MM.1S (cell line): ENCODE measurements around the gene RFX6.

Source experiments
- EZH2phosphoT487 ChIP-seq: fragments of 300-600 bp; sonication (generic); IDR thresholded peaks from 2 replicates; pipeline ENCODE4 v1.6.1; 2018; ENCODE audit warnings: antibody characterized with exemption, low read length
- TF ChIP-seq, protein P1 (sequence below): fragments of 300-600 bp; sonication (generic); IDR thresholded peaks from 2 replicates; pipeline ENCODE4 v1.5.1; 2016; ENCODE audit warnings: antibody characterized with exemption, low read length, mixed read lengths

DNA sequence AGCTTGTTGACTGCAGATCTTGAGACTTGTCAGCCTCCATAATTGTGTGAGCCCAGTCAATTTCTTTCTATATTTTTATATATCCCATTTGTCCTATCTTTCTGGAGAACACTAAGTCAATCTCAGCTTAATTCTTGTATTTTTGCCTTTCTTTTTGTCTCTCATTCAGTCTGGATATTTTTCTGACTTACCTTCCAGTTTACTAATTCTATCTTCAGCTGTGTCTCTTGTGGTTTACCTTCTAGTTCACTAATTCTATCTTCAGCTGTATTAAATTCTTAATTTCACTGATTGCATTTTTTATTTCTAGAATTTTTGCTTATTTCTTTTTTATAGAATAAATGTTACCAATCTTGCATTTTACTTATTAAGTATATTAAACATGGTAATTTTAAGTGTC is 17.8 kb upstream of the RFX6 start:
- TF ChIP-seq, protein P1, sequence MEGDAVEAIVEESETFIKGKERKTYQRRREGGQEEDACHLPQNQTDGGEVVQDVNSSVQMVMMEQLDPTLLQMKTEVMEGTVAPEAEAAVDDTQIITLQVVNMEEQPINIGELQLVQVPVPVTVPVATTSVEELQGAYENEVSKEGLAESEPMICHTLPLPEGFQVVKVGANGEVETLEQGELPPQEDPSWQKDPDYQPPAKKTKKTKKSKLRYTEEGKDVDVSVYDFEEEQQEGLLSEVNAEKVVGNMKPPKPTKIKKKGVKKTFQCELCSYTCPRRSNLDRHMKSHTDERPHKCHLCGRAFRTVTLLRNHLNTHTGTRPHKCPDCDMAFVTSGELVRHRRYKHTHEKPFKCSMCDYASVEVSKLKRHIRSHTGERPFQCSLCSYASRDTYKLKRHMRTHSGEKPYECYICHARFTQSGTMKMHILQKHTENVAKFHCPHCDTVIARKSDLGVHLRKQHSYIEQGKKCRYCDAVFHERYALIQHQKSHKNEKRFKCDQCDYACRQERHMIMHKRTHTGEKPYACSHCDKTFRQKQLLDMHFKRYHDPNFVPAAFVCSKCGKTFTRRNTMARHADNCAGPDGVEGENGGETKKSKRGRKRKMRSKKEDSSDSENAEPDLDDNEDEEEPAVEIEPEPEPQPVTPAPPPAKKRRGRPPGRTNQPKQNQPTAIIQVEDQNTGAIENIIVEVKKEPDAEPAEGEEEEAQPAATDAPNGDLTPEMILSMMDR: no peak
- no peak for TF ChIP-seq EZH2phosphoT487
